Stimulated activated naive B cell treated with anti-CD40 and anti-IgM and Interleukin-4, amounts not matched to agents 10 μg/mL and 1 μg/mL and 100 μg/mL, for 72 hours (primary cell): ENCODE measurements around the gene MYO1D.
A peak's percentile ranks its signal among the peaks of the same experiment; 100 is the strongest.

Experiments
- ATAC-seq, 2 donors: fragments of 150-1000 bp; cut with Tn5 transposase; replicated peaks; 2 replicates each; pipeline ENCODE4 v1.10.0; 2021; ENCODE audit warnings: moderate library complexity in 1 of 2
- DNase-seq: peaks from one replicate; pipeline ENCODE4 v3.0.0; 2021
- H3K27ac Mint-ChIP-seq: one replicate; pipeline ENCODE4 v1.8.0; 2022; ENCODE audit warnings: mild to moderate bottlenecking, mixed read lengths
- H3K27me3 Mint-ChIP-seq, 2 donors: one replicate each; pipeline ENCODE4 v1.8.0; 2022; ENCODE audit warnings: mixed read lengths in 2 of 2
- H3K36me3 Mint-ChIP-seq, 2 donors: one replicate each; pipeline ENCODE4 v1.8.0; 2022; ENCODE audit warnings: mixed read lengths in 2 of 2, mild to moderate bottlenecking in 1 of 2
- H3K4me1 Mint-ChIP-seq, 2 donors: one replicate each; pipeline ENCODE4 v1.8.0; 2022; ENCODE audit warnings: mixed read lengths in 2 of 2, mild to moderate bottlenecking in 1 of 2
- H3K4me3 Mint-ChIP-seq, 2 donors: one replicate each; pipeline ENCODE4 v1.8.0; 2022; ENCODE audit warnings: mild to moderate bottlenecking in 2 of 2, mixed read lengths in 2 of 2, moderate library complexity in 1 of 2
- H3K9me3 Mint-ChIP-seq, 2 donors: one replicate each; pipeline ENCODE4 v1.8.0; 2022; ENCODE audit warnings: mixed read lengths in 2 of 2, mild to moderate bottlenecking in 1 of 2

The MYO1D gene

DNA sequence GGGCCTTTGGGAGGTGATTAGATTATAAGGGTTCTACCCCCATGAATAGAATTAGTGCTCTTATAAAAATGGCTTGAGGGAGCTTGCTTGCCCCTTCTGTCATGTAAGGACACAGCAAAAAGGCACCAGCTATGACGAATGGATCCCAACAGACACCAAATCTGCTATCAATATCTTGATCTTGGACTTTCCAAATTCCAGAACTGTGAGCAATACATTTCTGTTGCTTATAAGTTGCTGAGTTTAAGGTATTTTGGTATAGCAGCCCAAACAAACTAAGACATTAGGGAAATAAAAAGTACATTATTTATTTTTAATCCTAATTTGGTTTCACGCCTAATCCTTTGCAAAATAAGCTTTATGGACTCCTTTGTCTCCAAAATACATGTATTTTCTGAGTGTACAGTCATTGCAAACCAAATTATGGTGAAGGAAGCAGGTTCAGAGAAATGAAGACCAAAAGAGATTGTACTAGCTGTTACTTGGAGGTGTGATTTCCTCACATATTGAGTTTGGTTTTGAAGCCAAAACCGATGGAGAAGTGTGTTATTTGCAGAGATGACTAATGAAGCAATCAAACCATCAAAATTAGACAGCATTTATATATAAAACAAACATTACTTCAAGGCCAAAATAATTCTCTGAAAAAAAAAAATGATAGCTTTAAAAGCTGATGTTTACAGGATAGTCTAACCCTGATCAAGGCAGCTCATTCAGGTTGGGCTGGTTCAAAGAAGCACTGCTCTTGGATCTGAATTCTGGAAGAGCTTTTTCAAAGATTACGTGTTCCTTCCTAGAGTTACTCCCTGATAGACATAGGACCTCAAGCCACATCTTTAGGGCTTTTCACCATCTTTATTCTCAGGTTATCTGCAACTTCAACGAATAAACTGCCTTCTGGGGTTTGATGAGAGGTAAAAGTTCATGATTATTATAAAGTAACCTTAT, 71.6 kb downstream of the MYO1D start:
- no peak overlapping the region for H3K27ac Mint-ChIP-seq
- no peaks in the 10 kb centered on the region for H3K9me3 Mint-ChIP-seq
- no peaks in the 10 kb centered on the region for H3K36me3 Mint-ChIP-seq
- H3K4me1 Mint-ChIP-seq = peaks cover 3 to 5% of the 10 kb centered on the region in 2 donors
- DNase-seq = no peak
- no peak for ATAC-seq
- peaks cover 0 to 4% of the 10 kb centered on the region in 2 donors for H3K27me3 Mint-ChIP-seq
- H3K4me3 Mint-ChIP-seq = no peak overlapping the region

DNA sequence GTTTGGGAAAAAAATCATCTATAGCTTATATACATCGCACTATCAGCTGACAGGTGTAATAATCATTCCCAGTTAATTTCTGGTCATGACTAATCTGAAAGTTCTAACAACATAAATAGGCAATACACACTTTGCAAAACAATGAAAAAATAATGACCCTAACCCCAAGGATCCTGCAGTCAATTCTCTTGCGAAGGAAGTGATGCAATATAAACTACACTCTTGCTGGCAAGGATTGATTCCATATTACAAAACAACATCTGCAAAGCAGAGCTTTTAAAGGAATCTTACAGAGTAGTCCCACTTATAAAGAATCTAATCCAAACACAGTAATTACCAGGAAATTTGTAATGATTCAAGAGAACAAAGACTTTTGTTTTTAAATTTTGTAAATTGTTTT, 73.4 kb downstream of the MYO1D start:
- Mint-ChIP-seq H3K9me3 (no peaks in the 10 kb centered on the region), H3K4me3 (no peak overlapping the region), H3K27ac (no peak overlapping the region), H3K27me3 (no peaks in the 10 kb centered on the region), H3K4me1 (no peaks in the 10 kb centered on the region), H3K36me3 (no peaks in the 10 kb centered on the region)
- DNase-seq (no peak), ATAC-seq (no peak)

DNA sequence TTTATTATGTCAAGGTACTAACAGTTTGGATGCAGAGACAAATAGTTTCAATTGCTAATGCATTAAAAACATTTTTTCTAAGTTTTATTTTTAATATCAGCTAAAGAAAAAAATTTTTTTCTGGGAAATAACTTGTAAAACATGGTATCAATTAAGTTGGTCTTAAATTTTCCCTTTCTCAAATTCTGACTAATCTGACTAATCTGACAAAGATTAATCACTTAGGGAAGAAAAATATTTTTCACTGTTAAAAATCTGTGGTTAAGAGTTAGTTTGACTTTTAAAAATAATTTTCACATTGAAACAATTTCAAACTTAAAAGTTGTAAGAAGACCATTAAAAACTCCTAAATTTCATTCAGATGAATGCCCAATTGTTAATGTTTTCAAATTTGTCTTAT, 74.6 kb downstream of the MYO1D start:
- Mint-ChIP-seq H3K4me1 (no peaks in the 10 kb centered on the region), H3K9me3 (no peaks in the 10 kb centered on the region)
- no peak for DNase-seq

DNA sequence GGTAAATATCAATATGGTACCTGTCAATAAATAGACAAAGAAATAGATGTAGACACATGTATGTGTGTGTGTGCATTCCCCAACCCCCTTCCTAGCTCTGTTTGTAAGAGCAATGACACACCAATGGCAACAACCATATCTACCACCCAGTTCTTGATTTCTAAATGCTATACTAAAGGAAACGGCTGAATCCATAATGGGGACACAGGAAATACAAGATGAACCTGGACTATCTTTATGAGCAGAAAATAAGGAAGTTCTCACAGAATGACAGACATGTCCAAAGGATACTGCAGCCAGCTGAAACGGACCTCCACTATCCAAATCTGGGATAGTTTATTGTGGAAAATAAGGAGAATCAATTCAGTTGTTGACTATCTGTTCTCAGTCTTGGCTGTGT, 75.3 kb downstream of the MYO1D start:
- no peak overlapping the region for H3K27ac Mint-ChIP-seq
- DNase-seq (no peak), ATAC-seq (no peak)
- no peaks in the 10 kb centered on the region for H3K9me3 Mint-ChIP-seq
- no peaks in the 10 kb centered on the region for H3K27me3 Mint-ChIP-seq
- no peak overlapping the region for H3K4me3 Mint-ChIP-seq
- H3K36me3 Mint-ChIP-seq = no peaks in the 10 kb centered on the region
- H3K4me1 Mint-ChIP-seq = no peaks in the 10 kb centered on the region

More for the DNA sequence above, 74.6 kb downstream of the MYO1D start:
- Mint-ChIP-seq H3K27ac (no peak overlapping the region), H3K36me3 (no peaks in the 10 kb centered on the region), H3K4me3 (no peak overlapping the region), H3K27me3 (no peaks in the 10 kb centered on the region)
- no peak for ATAC-seq

DNA sequence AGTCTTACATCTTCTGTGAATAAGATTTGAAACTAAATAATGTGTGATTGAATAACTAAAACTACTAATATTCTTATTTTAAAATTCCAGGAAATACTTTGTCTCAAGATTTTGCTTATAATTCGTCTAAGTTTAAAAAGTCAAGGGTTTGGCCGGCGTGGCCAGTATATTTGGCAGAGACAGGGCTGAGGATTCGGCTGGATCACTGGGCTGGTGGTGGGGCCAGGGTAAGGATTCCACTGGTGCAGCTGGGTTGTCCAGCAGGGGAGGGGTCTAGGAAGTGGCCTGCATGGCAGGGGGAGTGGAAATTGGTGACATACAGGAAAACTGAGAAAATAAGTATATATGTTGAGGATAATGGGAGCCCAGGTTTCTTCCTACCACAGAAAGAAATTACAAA, 75.7 kb downstream of the MYO1D start:
- no peak overlapping the region for H3K27ac Mint-ChIP-seq
- DNase-seq (no peak), ATAC-seq (no peak)
- H3K4me1 Mint-ChIP-seq = no peaks in the 10 kb centered on the region
- no peak overlapping the region for H3K4me3 Mint-ChIP-seq
- H3K27me3 Mint-ChIP-seq = no peaks in the 10 kb centered on the region
- no peaks in the 10 kb centered on the region for H3K36me3 Mint-ChIP-seq
- no peaks in the 10 kb centered on the region for H3K9me3 Mint-ChIP-seq

DNA sequence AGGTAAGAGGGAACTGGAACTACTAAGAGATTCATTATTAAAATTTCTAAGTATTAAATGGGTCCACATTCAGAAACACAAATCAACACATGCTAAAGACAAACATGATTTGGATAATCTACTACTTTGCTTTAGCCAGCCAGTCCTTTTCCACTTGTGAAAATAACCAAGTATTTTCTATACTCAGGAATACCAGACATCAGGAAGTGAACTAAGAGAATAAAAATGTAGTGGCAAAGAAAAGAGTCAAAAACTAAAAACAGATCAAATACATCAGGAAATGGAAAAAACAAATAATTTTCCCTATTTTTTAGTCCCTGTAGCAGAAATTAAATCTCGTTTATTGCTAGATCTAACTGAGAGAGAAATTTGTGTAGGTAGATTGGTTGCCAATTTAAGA, 78.0 kb downstream of the MYO1D start:
- no peak overlapping the region for H3K4me3 Mint-ChIP-seq
- no peak for ATAC-seq
- no peak overlapping the region for H3K27ac Mint-ChIP-seq
- no peaks in the 10 kb centered on the region for H3K27me3 Mint-ChIP-seq
- no peak for DNase-seq
- H3K4me1 Mint-ChIP-seq = no peaks in the 10 kb centered on the region
- H3K36me3 Mint-ChIP-seq = no peaks in the 10 kb centered on the region
- no peaks in the 10 kb centered on the region for H3K9me3 Mint-ChIP-seq

DNA sequence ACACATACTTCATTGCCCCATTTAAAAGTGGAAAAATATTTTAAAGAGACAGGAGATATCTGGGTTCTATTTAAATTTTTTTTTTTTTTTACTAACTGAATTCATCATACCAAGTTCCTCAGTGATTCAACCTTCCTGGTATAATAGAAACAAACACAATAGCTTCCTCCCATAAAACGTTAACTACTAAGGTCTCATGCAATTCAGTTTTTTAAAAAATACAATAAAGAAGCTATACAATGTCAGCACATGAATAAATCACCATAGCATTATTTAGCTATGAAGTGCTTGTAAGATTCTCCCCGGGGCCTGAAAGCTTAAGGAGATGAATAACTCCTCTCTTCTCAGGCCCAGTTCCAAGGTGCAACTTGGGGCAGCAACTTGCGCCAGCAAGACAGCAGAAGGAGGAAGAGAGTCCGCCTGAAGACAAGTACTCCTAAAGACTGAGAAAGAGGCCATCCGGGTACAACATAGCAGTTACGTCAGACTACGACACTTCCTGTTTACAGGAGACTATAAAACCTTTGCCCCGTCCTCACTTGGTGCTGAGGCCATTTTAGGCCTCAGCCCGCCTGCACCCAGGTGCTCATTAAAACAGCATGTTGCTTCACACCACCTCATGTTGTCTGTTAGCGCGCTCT, 81.5 kb downstream of the MYO1D start:
- Mint-ChIP-seq H3K27me3 (no peaks in the 10 kb centered on the region), H3K27ac (no peak overlapping the region), H3K36me3 (no peaks in the 10 kb centered on the region), H3K9me3 (no peaks in the 10 kb centered on the region), H3K4me3 (no peak overlapping the region), H3K4me1 (no peaks in the 10 kb centered on the region)
- DNase-seq (no peak), ATAC-seq (no peak)

DNA sequence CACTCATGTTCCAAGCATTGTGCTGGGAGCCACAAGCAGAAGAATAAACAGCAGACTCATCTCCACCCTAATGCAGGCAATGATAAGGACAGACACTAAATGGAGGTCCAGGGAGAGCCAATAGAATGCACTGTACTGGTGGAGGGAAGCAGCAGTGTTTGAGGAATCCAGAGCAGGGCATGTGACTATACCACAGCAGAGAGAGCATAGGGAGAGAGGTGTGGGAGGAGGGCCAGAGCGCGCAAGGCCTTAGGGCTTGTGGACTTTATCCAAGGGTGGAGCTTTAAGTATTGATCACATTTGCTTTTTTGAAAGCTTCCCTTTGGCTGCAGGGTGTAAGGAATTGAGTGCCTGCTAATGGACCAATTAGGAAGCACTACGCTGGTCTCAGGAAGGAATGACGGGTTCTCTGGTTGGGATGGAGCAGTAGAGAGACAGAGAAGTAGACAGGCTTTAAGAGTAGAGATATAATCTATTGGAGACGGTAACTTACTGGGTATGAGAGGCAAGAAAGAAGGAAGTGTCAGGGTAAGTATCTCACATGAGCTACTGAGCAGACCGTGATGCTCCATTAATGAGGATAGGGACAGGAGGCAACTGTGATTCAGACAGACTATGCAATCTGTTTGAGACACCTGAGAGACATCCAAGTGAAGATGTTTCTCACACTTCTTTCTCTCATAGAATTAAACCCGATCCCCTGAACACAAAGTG, 82.2 kb downstream of the MYO1D start:
- Mint-ChIP-seq H3K9me3 (no peaks in the 10 kb centered on the region), H3K27me3 (peaks cover 0 to 4% of the 10 kb centered on the region in 2 donors), H3K4me1 (no peaks in the 10 kb centered on the region), H3K27ac (no peak overlapping the region), H3K36me3 (no peaks in the 10 kb centered on the region), H3K4me3 (no peak overlapping the region)
- DNase-seq (no peak), ATAC-seq (no peak)

DNA sequence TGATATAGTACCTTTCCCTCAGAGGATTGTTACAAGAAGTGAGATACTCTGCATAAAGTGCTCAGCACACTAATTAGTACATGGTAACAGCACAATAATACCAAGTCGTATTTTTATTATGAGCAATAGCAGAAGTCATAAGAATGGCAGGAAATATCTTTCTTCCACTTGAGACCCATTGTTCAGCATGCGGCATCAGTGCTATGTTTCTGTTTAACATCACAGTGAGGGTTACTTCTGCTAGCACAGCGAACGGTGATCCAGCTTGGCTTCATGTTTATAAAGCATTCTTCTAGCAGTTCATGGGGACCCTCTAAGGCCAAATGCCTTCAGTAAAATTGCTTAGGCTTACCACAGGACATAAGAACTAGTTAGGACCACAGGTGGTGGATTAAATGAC, 83.1 kb downstream of the MYO1D start:
- H3K4me3 Mint-ChIP-seq = no peak overlapping the region
- DNase-seq = no peak
- peaks cover 5 to 8% of the 10 kb centered on the region in 2 donors for H3K27me3 Mint-ChIP-seq
- peaks cover 2 to 3% of the 10 kb centered on the region in 2 donors for H3K9me3 Mint-ChIP-seq
- H3K4me1 Mint-ChIP-seq = no peaks in the 10 kb centered on the region
- peaks cover 0 to 3% of the 10 kb centered on the region in 2 donors for H3K36me3 Mint-ChIP-seq
- no peak overlapping the region for H3K27ac Mint-ChIP-seq
- ATAC-seq = no peak

DNA sequence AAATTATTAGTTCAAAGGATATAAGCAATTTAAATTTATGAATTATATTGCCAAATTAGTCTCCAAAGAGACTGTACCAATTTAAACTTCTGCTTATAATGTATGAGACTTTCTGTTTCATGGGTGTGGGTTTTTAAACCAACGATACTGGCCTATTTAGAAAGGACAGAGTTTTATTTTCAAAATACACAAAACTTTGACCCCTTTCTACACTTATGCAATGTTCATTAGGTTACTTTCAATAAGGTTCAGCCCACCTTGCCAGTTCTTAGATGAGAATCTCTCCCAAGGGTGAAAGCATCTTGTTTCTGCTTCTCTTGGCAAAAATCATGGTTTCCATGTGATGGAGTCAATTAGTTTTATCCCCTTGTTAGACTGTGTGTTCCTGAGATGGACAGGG, 84.7 kb downstream of the MYO1D start:
- peaks cover 5 to 8% of the 10 kb centered on the region in 2 donors for H3K27me3 Mint-ChIP-seq
- H3K4me3 Mint-ChIP-seq = no peak overlapping the region
- H3K36me3 Mint-ChIP-seq = peaks cover 0 to 3% of the 10 kb centered on the region in 2 donors
- no peak for ATAC-seq
- H3K4me1 Mint-ChIP-seq = no peaks in the 10 kb centered on the region
- no peak for DNase-seq
- H3K27ac Mint-ChIP-seq = no peak overlapping the region
- H3K9me3 Mint-ChIP-seq = peaks cover 2 to 3% of the 10 kb centered on the region in 2 donors

DNA sequence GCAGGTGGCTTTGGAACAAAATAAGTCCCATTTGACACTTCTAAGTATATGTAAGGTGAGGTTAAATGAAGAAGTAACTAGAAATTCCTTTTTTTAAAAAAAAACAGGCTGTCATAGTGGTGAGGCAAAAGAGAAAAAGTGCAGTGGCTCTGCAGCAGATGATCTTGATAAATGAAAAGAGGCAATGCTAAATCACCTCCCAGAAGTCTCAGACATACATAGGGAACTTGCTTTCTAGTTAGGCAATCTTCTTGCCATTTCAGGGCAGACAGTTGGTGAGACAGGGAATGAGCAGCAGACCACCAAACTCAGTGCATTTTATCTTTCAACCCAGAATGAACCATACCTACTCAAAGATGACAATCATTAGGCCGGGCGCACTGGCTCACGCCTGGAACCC, 90.8 kb downstream of the MYO1D start:
- Mint-ChIP-seq H3K27ac (no peak overlapping the region), H3K4me3 (no peak overlapping the region), H3K4me1 (no peaks in the 10 kb centered on the region), H3K27me3 (peaks cover 5 to 8% of the 10 kb centered on the region in 2 donors), H3K36me3 (peaks cover 0 to 3% of the 10 kb centered on the region in 2 donors), H3K9me3 (peaks cover 2 to 3% of the 10 kb centered on the region in 2 donors)
- DNase-seq (no peak), ATAC-seq (no peak)

DNA sequence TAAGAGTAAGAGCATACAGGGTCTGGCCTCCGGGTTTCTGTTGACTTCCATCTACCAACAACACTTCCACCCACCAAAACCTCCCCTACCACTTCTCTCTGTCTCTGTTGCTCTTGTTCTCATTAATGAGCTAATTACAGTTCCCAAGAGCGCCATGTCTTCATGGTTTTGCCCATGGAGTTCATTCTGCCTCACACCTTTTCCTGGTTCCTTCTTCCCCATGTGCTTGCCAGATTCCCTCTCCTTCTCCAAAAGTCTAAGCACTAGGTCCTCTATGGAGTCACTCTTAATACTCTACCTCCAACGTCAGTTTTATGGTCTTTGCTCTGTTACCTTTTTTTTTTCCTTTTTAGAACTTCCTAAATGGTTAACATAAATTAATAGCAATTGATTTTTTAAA, 92.8 kb downstream of the MYO1D start:
- no peaks in the 10 kb centered on the region for H3K4me1 Mint-ChIP-seq
- H3K4me3 Mint-ChIP-seq = no peak overlapping the region
- peaks cover under 1 to 1% of the 10 kb centered on the region in 2 donors for H3K9me3 Mint-ChIP-seq
- DNase-seq (no peak), ATAC-seq (no peak)
- H3K27me3 Mint-ChIP-seq = peaks cover 2% of the 10 kb centered on the region in 2 donors
- H3K36me3 Mint-ChIP-seq = peaks cover 0 to 1% of the 10 kb centered on the region in 2 donors
- H3K27ac Mint-ChIP-seq = no peak overlapping the region

DNA sequence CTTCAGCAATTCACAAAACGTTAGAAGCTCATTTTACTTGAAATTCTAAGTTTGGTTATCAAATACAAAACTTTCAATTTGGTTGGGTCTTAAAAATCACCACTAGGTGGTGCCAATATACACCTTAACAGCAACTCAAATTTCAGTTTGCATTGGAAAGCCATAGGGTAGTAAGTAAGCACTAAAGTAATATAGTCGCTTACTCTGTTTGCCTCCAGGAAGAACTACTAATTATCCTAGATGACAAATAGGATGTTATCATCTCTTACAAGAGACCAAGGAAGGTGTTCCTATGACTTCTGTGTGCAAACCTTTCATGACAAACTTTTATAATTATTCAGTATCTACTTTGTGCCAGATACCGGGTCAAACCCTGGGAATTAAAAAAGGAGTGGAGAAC, 93.3 kb downstream of the MYO1D start:
- Mint-ChIP-seq H3K4me1 (no peaks in the 10 kb centered on the region), H3K27me3 (no peaks in the 10 kb centered on the region), H3K9me3 (no peaks in the 10 kb centered on the region), H3K36me3 (no peaks in the 10 kb centered on the region), H3K4me3 (no peak overlapping the region), H3K27ac (no peak overlapping the region)
- DNase-seq (no peak), ATAC-seq (peak in 1 of 2 donors; percentile 29)

DNA sequence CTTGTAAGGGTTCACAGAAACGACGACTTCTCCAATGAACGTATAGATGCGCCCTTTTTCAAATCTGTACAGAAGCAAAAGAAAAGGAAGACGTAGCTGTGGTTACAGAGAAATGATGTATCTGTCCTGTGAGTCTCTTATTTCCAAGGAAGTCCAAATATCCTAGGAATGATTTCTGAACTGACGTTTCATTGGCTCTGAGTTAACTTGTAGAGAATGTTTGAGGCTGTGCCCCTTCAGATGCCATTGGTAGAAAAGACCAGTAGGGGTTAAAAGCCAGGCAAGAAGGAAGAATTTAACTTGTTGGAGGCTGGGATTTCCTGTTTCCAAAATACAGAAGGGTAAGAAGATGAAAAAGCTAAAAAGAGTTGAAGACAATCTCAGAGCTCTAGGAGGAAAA, 96.2 kb downstream of the MYO1D start:
- Mint-ChIP-seq H3K4me3 (no peak overlapping the region), H3K36me3 (no peaks in the 10 kb centered on the region), H3K9me3 (no peaks in the 10 kb centered on the region), H3K27me3 (no peaks in the 10 kb centered on the region), H3K27ac (no peak overlapping the region), H3K4me1 (no peaks in the 10 kb centered on the region)
- no peak for ATAC-seq
- DNase-seq = no peak
